Activated effector memory CD4-positive, alpha-beta T cell treated with Interleukin-2 at 50 U/mL for 16 hours (primary cell): Measurements from ENCODE around the gene IFNA7.
"Not testable (repeated sequence)": the region's sequence is repeated elsewhere in the genome, so short reads cannot be mapped to it uniquely, and the experiment has no call there.

Experiments
- DNase-seq: peaks from one replicate; pipeline ENCODE4 v3.0.0-alpha.2; 2020

IFNA7 gene

GRCh38 chr9:21174671-21175070 lies 27.3 kb downstream of the IFNA7 start:
- DNase-seq = no peak

DNA sequence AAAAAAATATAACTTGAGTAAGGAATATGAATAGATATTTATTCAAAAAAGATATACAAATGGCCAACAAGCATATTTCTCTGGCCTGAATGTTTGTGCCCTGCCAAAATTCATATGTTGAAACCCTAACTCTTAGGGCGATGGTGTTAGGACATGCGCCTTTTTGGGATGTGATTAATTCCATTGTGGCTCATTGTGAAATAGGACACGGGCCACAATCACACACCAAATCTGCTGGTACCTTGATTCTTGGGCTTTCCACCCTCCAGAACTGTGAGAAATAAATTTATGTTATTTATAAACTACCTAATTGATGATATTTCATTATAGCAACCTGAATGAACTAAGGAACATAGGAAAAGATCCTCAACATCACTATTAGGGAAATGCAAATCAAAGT lies 29.8 kb downstream of the IFNA7 start:
- no peak for DNase-seq

GRCh38 chr9:21171351-21171750 lies 30.7 kb downstream of the IFNA7 start:
- no peak for DNase-seq

GRCh38 chr9:21166560-21166959 lies 35.4 kb downstream of the IFNA7 start, which contains the start of gene IFNA21:
Gene IFNA21 (minus strand): TSS chr9:21166660. CDS start chr9:21166612, 48 bp downstream.
- not testable (repeated sequence) for DNase-seq

DNA sequence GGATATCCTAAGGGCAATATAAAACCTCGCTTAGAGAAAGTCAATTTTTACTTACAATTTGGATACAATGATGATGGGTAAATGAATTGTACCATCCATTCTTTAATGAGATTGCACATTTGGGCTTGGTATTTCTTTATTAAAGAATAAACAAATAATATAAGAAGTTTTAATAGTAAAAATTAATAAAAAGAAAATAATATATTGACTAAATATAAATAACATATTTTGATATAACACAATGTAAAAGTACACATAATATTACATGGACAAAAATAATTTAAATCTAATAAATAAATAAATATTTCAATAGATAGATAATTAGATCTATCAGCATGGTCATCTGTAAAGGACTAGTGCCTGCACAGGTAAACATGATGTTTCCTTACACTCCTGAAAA lies 36.5 kb downstream of the IFNA7 start:
- DNase-seq = no peak

- DNase-seq = no peak
Measured at GRCh38 chr9:21160178-21160577, 41.8 kb downstream of the IFNA7 start.

DNA sequence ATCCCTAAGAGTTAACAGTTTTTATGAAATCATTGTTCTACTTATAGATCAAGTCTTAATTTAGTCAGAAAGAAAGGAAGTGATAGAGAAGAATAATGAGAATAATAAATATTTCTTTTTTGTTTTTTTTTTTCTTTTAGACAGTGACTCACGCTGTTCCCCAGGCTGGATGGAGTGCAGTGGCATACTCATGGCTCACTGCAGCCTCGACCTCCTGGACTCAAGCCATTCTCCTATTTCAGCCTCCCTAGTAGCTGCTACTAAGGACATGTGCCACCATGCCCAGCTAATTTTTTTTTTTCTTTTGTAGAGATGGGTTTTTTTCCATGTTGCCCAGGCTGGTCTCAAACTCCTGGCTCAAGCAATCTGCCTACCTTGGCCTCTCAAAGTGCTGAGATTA lies 46.5 kb downstream of the IFNA7 start:
- no peak for DNase-seq

- DNase-seq = no peak
Measured at GRCh38 chr9:21154018-21154608, 47.9 kb downstream of the IFNA7 start.

DNA sequence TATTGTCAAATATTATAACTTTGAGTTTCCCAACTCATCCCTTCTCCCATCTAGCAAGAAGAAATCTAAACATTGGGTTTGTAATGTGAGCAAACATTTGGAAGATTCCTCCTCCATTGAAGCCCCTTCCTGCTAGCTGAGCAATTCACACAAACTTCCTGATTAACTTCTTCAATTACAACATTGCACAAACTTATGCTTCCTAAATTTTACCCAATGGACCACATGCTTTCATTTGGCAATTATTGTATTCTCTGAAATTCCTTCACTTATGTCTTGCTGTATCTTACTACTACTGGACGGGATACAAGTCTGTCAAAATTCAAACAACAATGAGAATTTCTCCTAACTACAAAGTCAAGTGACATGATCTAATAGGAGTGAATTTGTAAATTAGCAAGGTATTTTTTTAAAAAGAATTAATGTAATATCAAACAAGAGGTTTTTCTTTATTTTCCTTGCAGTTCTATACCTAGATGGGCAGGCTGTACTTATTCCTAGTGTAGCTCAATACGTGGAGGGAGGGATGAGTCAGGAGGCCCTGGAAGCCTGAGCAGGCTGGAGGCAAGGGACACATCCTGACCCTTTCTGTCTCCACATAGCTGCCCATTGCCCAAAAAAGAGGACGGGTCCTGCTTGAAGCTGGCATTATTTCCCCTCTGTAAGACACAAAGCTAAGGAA lies 48.5 kb downstream of the IFNA7 start:
- no peak for DNase-seq
